AG10803 (cell line): ENCODE data around the gene STEAP1B.

ENCODE experiments used
- DNase-seq: peaks from one replicate; pipeline ENCODE4 v3.0.0; 2010; ENCODE audit warnings: low read depth
- H3K4me3 ChIP-seq: 2 replicates; pipeline ENCODE4 v1.5.1; 2011; ENCODE audit warnings: mild to moderate bottlenecking, low read length, control low read depth
- TF ChIP-seq, protein P1 (sequence below): conservative IDR thresholded peaks from 2 replicates; pipeline ENCODE4 v1.5.1; 2011; ENCODE audit warnings: mild to moderate bottlenecking, low read length, control low read depth, inconsistent platforms

STEAP1B gene

DNA sequence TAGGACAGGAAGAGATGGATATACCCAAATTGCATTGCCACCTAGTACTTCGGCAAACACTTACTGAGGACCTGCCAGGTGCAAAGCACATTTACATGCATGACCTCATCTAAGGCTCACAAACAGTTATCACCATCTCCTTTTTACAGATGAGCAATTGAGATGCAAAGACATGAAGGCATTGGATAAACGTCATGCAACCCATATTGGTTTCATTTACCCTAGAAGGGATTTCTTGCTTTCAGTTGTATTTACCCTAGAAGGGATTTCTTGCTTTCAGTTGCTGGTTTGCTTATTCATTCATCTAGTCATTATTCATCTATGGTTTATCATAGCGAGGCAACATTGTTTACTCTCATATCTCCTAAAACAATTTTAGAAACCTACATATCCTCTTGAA is 52.2 kb downstream of the STEAP1B start:
- no peak for DNase-seq
- TF ChIP-seq, protein P1, sequence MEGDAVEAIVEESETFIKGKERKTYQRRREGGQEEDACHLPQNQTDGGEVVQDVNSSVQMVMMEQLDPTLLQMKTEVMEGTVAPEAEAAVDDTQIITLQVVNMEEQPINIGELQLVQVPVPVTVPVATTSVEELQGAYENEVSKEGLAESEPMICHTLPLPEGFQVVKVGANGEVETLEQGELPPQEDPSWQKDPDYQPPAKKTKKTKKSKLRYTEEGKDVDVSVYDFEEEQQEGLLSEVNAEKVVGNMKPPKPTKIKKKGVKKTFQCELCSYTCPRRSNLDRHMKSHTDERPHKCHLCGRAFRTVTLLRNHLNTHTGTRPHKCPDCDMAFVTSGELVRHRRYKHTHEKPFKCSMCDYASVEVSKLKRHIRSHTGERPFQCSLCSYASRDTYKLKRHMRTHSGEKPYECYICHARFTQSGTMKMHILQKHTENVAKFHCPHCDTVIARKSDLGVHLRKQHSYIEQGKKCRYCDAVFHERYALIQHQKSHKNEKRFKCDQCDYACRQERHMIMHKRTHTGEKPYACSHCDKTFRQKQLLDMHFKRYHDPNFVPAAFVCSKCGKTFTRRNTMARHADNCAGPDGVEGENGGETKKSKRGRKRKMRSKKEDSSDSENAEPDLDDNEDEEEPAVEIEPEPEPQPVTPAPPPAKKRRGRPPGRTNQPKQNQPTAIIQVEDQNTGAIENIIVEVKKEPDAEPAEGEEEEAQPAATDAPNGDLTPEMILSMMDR: no peak
- H3K4me3 ChIP-seq: no peak overlapping the region

DNA sequence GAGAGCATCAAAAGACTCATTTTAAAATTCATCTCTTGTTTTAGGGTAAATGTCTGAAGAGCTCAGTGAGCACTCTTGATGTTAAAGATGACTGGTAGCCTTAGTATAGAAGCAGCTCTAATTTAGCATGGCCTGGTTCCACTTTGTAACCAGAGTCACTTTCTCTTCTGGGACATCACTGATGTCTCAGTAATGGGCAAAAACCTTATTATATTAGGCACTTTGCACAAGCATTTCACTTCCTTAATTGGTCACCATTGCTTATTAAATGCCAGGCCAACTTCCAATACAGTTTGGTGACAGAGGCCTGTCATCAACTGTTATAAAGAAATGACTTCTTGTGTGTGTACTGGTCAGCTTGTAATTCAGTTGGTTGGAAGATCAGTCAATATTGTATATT is 53.0 kb downstream of the STEAP1B start:
- no peak for DNase-seq
- no peak overlapping the region for H3K4me3 ChIP-seq
- TF ChIP-seq, protein P1: no peak

DNA sequence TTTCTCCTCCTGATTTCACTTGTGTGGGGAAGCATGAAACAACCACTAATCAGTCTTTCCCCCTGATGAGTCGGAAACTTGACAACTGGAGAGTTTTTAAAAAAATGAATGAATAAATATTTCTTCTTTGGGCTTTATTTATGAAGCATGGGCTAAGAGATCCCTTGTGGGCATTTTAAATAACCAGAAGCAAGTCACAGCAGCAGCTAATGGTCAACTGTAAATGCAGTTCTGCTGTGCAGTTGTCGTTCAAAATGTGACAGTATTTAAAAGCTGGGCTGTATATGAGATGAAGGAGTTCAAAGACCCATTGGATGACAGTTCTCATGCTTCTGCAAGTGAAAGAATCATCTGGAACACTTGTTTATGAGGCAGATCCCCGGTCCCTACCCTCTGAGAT is 54.1 kb downstream of the STEAP1B start:
- TF ChIP-seq, protein P1: no peak
- DNase-seq: no peak
- H3K4me3 ChIP-seq: no peak overlapping the region

DNA sequence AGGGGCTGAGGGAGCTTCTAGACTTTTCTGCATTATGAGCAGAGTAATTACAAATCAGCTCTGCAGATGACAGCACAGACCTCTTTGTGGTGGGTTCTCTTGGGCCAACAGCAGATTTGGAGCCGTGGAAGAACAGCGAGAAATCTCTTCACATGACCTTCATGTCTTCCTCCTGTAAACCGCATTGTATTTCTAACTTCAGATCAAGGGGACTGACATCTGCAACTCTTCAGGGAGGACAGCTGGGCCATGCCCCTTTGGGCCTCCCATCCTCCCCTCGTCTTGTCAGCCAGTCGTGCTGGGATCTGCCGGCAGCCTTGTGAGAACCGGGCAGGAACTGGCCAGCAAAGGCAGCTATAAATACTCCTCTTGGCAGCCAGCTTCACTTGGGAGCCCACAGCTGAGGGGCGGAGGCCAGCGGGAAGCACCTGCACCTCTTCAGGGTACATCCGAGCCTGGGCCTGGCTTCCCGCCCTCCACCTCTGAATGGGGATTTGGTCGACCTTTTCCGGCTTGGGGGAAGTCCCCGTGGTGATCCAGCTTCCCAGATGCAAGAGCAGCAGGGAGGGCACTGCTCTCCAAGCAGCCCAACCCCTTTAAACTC is 54.7 kb downstream of the STEAP1B start:
- no peak overlapping the region for H3K4me3 ChIP-seq
- DNase-seq: peak; percentile 8
- TF ChIP-seq, protein P1: no peak

DNA sequence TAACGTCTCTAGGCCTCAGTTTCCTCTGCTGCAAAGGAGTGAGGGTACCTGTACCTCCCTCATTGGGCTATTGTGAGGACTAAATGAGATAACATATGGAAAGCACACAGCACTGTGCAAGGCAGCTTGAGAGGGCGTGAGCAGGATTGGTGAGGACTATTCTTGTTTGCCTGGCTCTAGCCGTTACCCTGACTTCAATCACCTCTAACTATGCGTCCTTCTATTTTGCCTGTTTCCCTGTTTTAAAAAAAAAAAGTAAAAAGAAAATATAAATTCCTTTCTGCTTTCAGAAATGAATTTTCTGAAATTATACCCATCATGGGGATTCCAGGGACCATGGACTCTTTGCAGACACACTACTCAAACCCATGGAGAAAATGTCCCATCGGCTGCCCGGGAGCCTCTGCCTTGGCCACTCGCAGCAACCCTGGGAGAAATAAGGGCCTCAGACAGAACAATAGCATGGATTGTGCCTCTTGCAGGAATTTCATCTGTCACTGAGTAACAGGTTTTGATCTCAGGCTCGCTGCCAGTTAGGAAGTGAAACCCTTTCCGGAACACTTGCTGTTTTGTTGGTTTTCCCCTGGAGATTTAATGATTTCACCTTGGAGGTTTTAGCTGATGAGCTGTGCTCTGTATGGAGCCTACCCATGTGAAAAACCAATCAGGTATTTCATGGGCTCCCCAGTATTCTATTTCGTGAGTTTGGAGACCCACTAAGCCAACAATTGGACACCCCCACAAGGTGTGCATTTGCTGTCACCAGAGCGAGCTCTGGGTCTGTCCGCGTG is 55.6 kb downstream of the STEAP1B start:
- no peak for DNase-seq
- TF ChIP-seq, protein P1: no peak
- no peak overlapping the region for H3K4me3 ChIP-seq

GRCh38 chr7:22443370-22444180 is 56.4 kb downstream of the STEAP1B start:
- H3K4me3 ChIP-seq: no peak overlapping the region
- TF ChIP-seq, protein P1: no peak
- no peak for DNase-seq
